ENCODE measurements around the gene CCNDBP1. TPM values are rescaled to one million over a fixed set of nuclear protein-coding genes. Genes with fewer than 3 reads are reported as not detected.

The CCNDBP1 gene
- total RNA-seq = 55.0 and 59.1 TPM in 2 replicates

GRCh38 chr15:43185157-43186002 lies at the start of gene CCNDBP1:
CCNDBP1 (plus strand) TSS chr15:43185403; CDS start chr15:43185499, 96 bp downstream.

DNA sequence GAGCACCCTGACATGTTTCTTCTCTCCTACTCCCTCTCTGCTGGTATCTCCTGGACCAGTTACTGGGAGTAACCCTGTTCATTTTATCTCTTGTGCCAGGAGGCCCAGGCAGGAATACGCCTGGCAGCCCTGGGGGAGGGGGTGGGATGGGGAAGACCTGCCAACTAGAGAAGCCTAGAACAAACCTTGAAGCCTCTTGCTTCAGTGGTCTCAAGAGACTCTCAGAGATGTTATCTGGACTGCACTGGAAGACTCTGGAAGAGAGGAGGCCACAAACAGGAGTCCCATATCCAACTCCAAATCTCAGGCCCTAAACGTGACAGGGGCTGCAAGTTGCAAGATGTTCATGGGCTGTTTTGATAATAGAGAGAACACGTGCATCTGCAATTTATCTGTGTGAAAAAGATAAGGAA lies 35.8 kb downstream of the CCNDBP1 start, which contains the start of gene EPB42:
Gene EPB42, minus strand, starts transcription at position 28 of the 413 bp plus-strand sequence. CDS start 193 bp downstream, outside the sequence.

Other genes starting within 250 kb of the CCNDBP1 start
- 20.7 and 21.0 TPM in 2 replicates for gene UBR1, start 79.4 kb upstream of the CCNDBP1 start, total RNA-seq
- gene TMEM62, start 51.8 kb upstream of the CCNDBP1 start, total RNA-seq = 18.9 and 20.4 TPM in 2 replicates
- gene EPB42, start 35.6 kb downstream of the CCNDBP1 start, total RNA-seq = not detected in 2 replicates
- not detected in 2 replicates for gene TGM5, start 81.5 kb downstream of the CCNDBP1 start, total RNA-seq
- not detected in 2 replicates for gene TGM7, start 116.9 kb downstream of the CCNDBP1 start, total RNA-seq
- 4.5 and 5.4 TPM in 2 replicates for gene LCMT2, start 145.2 kb downstream of the CCNDBP1 start, total RNA-seq
- gene ZSCAN29, start 185.6 kb downstream of the CCNDBP1 start, total RNA-seq = 5.8 and 7.2 TPM in 2 replicates
- 13.9 and 15.9 TPM in 2 replicates for gene TUBGCP4, start 185.7 kb downstream of the CCNDBP1 start, total RNA-seq

Measured in mammary microvascular endothelial cell (primary cell).